CD4-positive, alpha-beta memory T cell (primary cell): ENCODE measurements around the gene FAM47E. TPM values are rescaled to one million over a fixed set of nuclear protein-coding genes. Genes with fewer than 3 reads are reported as not detected.

Source experiments
- CTCF ChIA-PET: fragments of 350-600 bp; sonication (Branson Sonifier 250); formaldehyde crosslinking; loops from one replicate; lab custom pipeline; 2021; ENCODE audit warnings: inconsistent platforms; ENCODE audit not compliant: partially characterized antibody; lab: Charles Lee
- POLR2A ChIA-PET: fragments of 350-600 bp; sonication (Branson Sonifier 250); formaldehyde crosslinking; loops from one replicate; lab custom pipeline; 2021; ENCODE audit not compliant: partially characterized antibody; lab: Charles Lee
- DNase-seq, 5 donors: peaks; one replicate each; pipeline versions ENCODE4 v3.0.0 to v3.0.0-alpha.2; 2020 to 2022; ENCODE audit warnings: mixed read lengths in 1 of 5
- H3K27ac ChIP-seq: one replicate; pipeline ENCODE4 v1.7.0; 2013; ENCODE audit warnings: low read depth, low read length
- H3K27me3 ChIP-seq: 2 replicates; pipeline ENCODE4 v1.7.0; 2013; ENCODE audit warnings: mild to moderate bottlenecking, low read length, moderate library complexity; ENCODE audit not compliant: insufficient read depth
- H3K36me3 ChIP-seq: 2 replicates; pipeline ENCODE4 v1.7.0; 2013; ENCODE audit warnings: mild to moderate bottlenecking, low read length, moderate library complexity; ENCODE audit not compliant: insufficient read depth
- H3K4me1 ChIP-seq: 2 replicates; pipeline ENCODE4 v1.7.0; 2013; ENCODE audit warnings: mild to moderate bottlenecking, low read length, moderate library complexity; ENCODE audit not compliant: insufficient read depth
- H3K4me3 ChIP-seq, 2 donors: one replicate each; pipeline ENCODE4 v1.7.0; 2013; ENCODE audit warnings: low read length in 2 of 2, mild to moderate bottlenecking in 1 of 2
- H3K9me3 ChIP-seq, 2 donors: one replicate each; pipeline ENCODE4 v1.7.0; 2013; ENCODE audit warnings: low read length in 2 of 2, control low read depth in 1 of 2; ENCODE audit not compliant: control insufficient read depth in 1 of 2
- H3K27ac Mint-ChIP-seq, 7 donors: one replicate each; pipeline ENCODE4 v1.8.0; 2020 to 2021; ENCODE audit warnings: mixed read lengths in 7 of 7, mild to moderate bottlenecking in 6 of 7, inconsistent platforms in 3 of 7, moderate library complexity in 3 of 7
- H3K27me3 Mint-ChIP-seq, 2 donors: one replicate each; pipeline ENCODE4 v1.8.0; 2020 to 2021; ENCODE audit warnings: mixed read lengths in 2 of 2
- H3K36me3 Mint-ChIP-seq, 2 donors: one replicate each; pipeline ENCODE4 v1.8.0; 2020 to 2021; ENCODE audit warnings: mixed read lengths in 2 of 2, inconsistent platforms in 1 of 2, mild to moderate bottlenecking in 1 of 2
- H3K4me1 Mint-ChIP-seq, 4 donors: one replicate each; pipeline ENCODE4 v1.8.0; 2020 to 2021; ENCODE audit warnings: mixed read lengths in 4 of 4, mild to moderate bottlenecking in 1 of 4
- H3K4me3 Mint-ChIP-seq, 8 donors: one replicate each; pipeline ENCODE4 v1.8.0; 2020 to 2021; ENCODE audit warnings: mixed read lengths in 8 of 8, mild to moderate bottlenecking in 7 of 8, moderate library complexity in 6 of 8, inconsistent platforms in 3 of 8
- H3K9me3 Mint-ChIP-seq, 8 donors: one replicate each; pipeline ENCODE4 v1.8.0; 2020 to 2021; ENCODE audit warnings: mixed read lengths in 8 of 8, mild to moderate bottlenecking in 5 of 8, inconsistent platforms in 3 of 8, moderate library complexity in 1 of 8
- intact Hi-C: fragments of 100-400 bp; cut with micrococcal nuclease; formaldehyde crosslinking; loops from one replicate; pipeline ENCODE4 v1.15.1; 2023
- polyA plus RNA-seq, 2 donors: library from polyadenylated mRNA; unstranded; fragments of 300-500 nt; fragmentation: Illumina TruSeq; gene quantifications; one replicate each; pipeline ENCODE4 v1.2.3, GENCODE V29; 2021
- total RNA-seq, 2 experiments: library from RNA; stranded (reverse); gene quantifications; one replicate each; pipeline ENCODE4 v1.2.3, GENCODE V29; 2021

Gene FAM47E
- total and polyA plus RNA-seq, 4 experiments from 2014 or later = 0.18 to 0.64 TPM; not detected in 2

DNA sequence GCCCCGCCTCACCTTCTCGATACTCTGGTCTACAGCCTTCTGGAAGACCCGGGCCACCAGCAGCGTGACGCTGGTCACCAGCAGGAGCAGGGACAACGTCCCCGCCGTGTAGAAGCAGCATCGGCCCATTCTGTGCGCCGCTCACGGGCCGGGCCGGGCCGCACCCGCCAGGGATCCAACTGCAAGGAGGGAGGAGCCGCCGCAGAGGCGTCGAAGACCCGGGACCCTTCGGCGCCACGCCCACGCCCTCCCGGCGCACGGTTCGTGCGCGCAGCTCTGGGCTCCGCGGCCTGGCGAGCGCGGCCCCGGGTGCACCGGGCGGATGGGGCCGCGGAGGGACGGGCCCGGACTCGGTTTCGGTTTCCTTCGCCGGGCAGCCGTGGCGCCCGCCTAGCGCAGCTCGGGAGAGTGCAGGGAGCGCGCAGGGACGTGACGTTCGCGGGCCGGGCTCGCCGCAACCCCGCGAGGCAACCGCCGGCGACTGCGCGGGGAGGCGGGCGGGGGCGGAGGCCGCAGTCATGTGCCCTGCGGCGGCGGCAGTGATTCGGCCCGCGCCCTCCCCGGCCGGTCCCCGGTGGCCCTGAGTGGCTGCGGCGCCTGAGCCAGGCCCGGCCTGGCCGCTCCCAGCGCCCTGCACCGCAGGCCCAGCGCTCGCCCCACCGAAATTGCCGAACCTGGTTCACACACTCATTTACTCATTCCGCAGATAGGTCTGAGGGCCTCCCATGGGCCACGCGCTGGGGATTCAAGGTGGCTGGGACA lies 37.9 kb upstream of the FAM47E start, which contains the start of gene SCARB2:
Gene SCARB2, minus strand, starts transcription at position 410 of the 762 bp plus-strand sequence. Its CDS starts 281 bp downstream, at position 129.
- CTCF ChIA-PET = interaction anchor here (2.0 to 4.9 kb wide), 2 partner anchors 34 to 163 kb away, joined by 7 to 31 read pairs; no protein-coding TSS in a partner anchor
- POLR2A ChIA-PET = interaction anchor here (0.9 to 3.1 kb wide), 11 partner anchors 10 to 745 kb away, joined by 3 to 24 read pairs (median 4); partner anchors contain the start of genes NAAA, NUP54, STBD1 and USO1
- Mint-ChIP-seq H3K4me3 (peak within 1 kb of the TSS; percentile 89 to 97 (median 96)), H3K9me3 (no peaks in the 10 kb centered on the region), H3K36me3 (peaks cover 0 to 8% of the 10 kb centered on the region in 2 donors), H3K27ac (peak within 1 kb of the TSS; percentile 92 to 98 (median 98)), H3K4me1 (peaks cover 39 to 72% (median 48%) of the 10 kb centered on the region in 4 donors), H3K27me3 (no peaks in the 10 kb centered on the region)
- no peaks in the 10 kb centered on the region for H3K27me3 ChIP-seq
- no peaks in the 10 kb centered on the region for H3K36me3 ChIP-seq
- H3K4me3 ChIP-seq = peak within 1 kb of the TSS; percentile 77 to 90
- intact Hi-C loops = loop anchor here (1.0 to 5.0 kb wide), 7 partner anchors 15 to 943 kb away; partner anchors contain the start of genes CCNG2, CCNI, NUP54 and RCHY1
- no peaks in the 10 kb centered on the region for H3K9me3 ChIP-seq
- H3K4me1 ChIP-seq = peaks cover 43% of the 10 kb centered on the region
- DNase-seq = peak; percentile 79 to 88 (median 83)
- H3K27ac ChIP-seq = peak within 1 kb of the TSS; percentile 84

DNA sequence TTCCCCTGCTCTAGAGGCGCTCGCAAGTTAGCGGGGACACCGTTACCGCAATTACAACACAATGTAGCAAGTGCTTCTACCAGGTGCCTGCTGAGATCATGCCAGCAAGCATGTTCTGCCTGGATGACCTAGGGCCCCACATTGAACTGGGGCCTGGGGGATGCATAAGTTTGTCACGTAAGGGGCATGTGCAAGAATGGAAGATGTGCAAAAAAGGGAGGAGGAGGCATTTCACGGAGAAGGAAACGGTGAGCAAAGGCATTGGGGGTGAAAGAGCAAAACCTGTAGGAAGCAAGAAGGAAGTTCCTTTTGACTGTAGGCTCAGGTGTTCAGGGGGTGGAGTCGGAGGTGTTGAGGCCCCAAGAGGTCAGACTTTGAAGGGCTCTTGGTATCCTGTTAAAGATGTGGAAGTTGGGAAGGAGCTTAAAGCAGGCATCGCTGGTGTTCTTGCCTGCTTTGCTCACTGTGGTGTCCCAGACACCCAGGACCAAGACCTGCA lies 37.3 kb upstream of the FAM47E start:
- no peak for DNase-seq
- peak overlapping the region; percentile 87 to 98 (median 96) for H3K27ac Mint-ChIP-seq
- CTCF ChIA-PET = interaction anchor here (2.0 to 4.9 kb wide), 2 partner anchors 35 to 162 kb away, joined by 7 to 31 read pairs; no protein-coding TSS in a partner anchor

DNA sequence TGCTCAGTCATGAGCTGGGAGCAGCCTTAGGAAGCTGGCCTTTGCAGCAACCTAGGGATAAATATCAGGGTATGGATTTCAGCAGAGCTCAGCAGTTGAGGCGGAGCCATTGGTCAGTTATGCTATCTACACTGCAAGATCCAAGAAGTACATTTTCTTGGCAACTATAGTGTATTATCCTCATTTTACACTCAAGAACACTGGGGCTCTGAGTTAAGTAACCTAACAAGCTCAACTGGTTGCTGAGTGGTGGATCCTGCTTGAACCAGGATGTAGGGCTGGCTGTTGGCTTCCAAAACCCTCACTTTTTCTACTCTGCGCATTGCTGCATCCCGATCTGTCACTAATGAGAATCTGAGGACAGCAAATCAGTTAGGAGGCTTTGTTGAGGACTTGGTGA lies 36.4 kb upstream of the FAM47E start:
- H3K27ac Mint-ChIP-seq = peak overlapping the region; percentile 34 to 98 (median 96)
- peak overlapping the region in 7 of 8 donors; percentile 3 to 97 (median 22) for H3K4me3 Mint-ChIP-seq
- ChIA-PET CTCF (interaction anchor here (4.9 kb wide), 1 partner anchor 35 kb away, joined by 31 read pairs; no protein-coding TSS in a partner anchor), POLR2A (interaction anchor here (1.5 to 3.1 kb wide), 2 partner anchors 91 to 862 kb away, joined by 3 to 24 read pairs; partner anchors contain the start of gene STBD1)
- Histone ChIP-seq H3K4me3 (no peak overlapping the region), H3K9me3 (no peaks in the 10 kb centered on the region), H3K27ac (no peak overlapping the region), H3K4me1 (peaks cover 40% of the 10 kb centered on the region), H3K27me3 (no peaks in the 10 kb centered on the region), H3K36me3 (no peaks in the 10 kb centered on the region)
- intact Hi-C loops = no loop called here
- no peak for DNase-seq
- H3K36me3 Mint-ChIP-seq = peaks cover 0 to 6% of the 10 kb centered on the region in 2 donors
- H3K27me3 Mint-ChIP-seq = no peaks in the 10 kb centered on the region
- H3K4me1 Mint-ChIP-seq = peaks cover 34 to 63% (median 41%) of the 10 kb centered on the region in 4 donors
- no peaks in the 10 kb centered on the region for H3K9me3 Mint-ChIP-seq

More for the DNA sequence above, 37.3 kb upstream of the FAM47E start:
- Histone ChIP-seq H3K36me3 (no peaks in the 10 kb centered on the region), H3K4me1 (peaks cover 40% of the 10 kb centered on the region), H3K9me3 (no peaks in the 10 kb centered on the region), H3K4me3 (peak overlapping the region; percentile 71 to 90), H3K27me3 (no peaks in the 10 kb centered on the region), H3K27ac (peak overlapping the region; percentile 84)
- Mint-ChIP-seq H3K9me3 (no peaks in the 10 kb centered on the region), H3K27me3 (no peaks in the 10 kb centered on the region), H3K36me3 (peaks cover 0 to 8% of the 10 kb centered on the region in 2 donors), H3K4me3 (peak overlapping the region; percentile 86 to 97 (median 95)), H3K4me1 (peaks cover 36 to 68% (median 44%) of the 10 kb centered on the region in 4 donors)
- intact Hi-C loops = loop anchor here (1.0 to 5.0 kb wide), 4 partner anchors 66 to 863 kb away; partner anchors contain the start of genes CCNI, NUP54, RCHY1 and STBD1
- POLR2A ChIA-PET = interaction anchor here (1.1 to 3.1 kb wide), 6 partner anchors 35 to 274 kb away, joined by 3 to 24 read pairs (median 5); partner anchors contain the start of genes NAAA, NUP54 and STBD1

DNA sequence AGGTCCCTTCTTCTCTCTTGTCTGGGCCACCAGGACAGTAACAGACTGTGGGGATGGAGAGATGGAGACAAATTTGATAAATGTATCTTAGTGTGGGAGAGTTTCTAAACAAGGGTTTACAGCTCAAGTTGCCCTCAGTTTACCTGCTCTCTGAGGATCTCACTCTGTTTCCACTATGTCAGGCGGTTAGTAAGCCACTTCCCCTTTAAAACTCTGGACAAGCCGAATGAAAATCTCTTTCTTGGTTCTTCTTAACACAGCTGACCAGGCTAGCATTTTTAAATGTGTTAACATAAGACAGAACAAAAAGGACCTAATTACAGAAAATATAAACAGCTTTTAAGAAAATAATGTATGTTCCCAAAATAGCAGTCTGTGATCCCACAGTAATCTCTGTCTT lies 35.0 kb upstream of the FAM47E start:
- Histone ChIP-seq H3K36me3 (no peaks in the 10 kb centered on the region), H3K27ac (no peak overlapping the region), H3K4me1 (peaks cover 32% of the 10 kb centered on the region), H3K4me3 (no peak overlapping the region), H3K27me3 (no peaks in the 10 kb centered on the region), H3K9me3 (no peaks in the 10 kb centered on the region)
- CTCF ChIA-PET = interaction anchor here (0.9 to 4.9 kb wide), 4 partner anchors 19 to 161 kb away, joined by 3 to 31 read pairs (median 4); no protein-coding TSS in a partner anchor
- Mint-ChIP-seq H3K4me1 (peaks cover 23 to 49% (median 29%) of the 10 kb centered on the region in 4 donors), H3K27ac (peak overlapping the region in 5 of 7 donors; percentile 38 to 94 (median 65)), H3K9me3 (no peaks in the 10 kb centered on the region), H3K36me3 (peaks cover 0 to 3% of the 10 kb centered on the region in 2 donors), H3K27me3 (no peaks in the 10 kb centered on the region), H3K4me3 (peak overlapping the region in 2 of 8 donors; percentile 39 to 41)
- intact Hi-C loops = no loop called here
- POLR2A ChIA-PET = interaction anchor here (1.5 kb wide), 1 partner anchor 860 kb away, joined by 3 read pairs; no protein-coding TSS in a partner anchor
- no peak for DNase-seq

DNA sequence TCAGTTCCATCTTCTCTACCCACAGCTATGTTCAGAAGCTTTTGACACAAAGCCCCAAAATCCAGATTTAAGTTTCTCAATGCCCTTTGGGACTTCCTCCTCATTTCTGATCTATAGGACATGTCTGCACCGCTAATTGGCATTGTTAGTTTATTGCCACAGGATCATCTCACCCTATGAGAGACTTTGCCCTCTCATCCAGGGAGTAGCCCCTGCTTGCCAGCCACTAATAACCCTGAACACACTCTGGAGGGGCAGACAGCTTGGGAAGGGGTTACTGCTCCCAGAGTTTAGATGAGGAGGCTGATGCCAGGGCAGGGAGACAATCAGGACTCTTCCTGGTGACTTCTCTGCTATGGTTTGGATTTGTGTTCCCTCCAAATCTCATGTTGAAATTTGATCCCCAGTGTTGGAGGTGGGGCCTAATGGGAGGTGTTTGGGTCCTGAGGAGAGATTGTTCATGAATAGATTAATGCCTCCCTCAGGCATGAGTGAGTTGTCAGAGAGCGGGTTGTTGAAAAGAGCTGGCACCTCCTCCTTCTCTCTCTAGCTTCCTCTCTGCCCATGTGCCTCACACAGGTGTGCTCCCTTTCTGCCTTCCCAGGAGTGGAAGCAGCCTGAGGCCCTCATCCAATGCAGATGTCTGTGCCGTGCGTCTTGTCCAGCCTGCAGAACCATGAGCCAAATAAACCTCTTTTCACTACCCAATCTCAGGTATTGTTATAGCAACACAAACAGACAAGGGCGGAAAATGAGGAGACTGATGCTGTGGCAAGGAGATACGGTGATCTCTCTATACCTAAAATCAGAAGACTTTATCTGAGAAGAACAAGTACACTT lies 34.3 kb upstream of the FAM47E start:
- intact Hi-C loops = no loop called here
- Histone ChIP-seq H3K36me3 (no peaks in the 10 kb centered on the region), H3K4me1 (peaks cover 25% of the 10 kb centered on the region), H3K9me3 (no peaks in the 10 kb centered on the region), H3K27ac (no peak overlapping the region), H3K27me3 (no peaks in the 10 kb centered on the region), H3K4me3 (no peak overlapping the region)
- H3K27ac Mint-ChIP-seq = peak overlapping the region in 5 of 7 donors; percentile 35 to 70 (median 55)
- ChIA-PET POLR2A (no interaction called here), CTCF (interaction anchor here (0.9 to 1.6 kb wide), 3 partner anchors 18 to 160 kb away, joined by 3 to 4 read pairs (median 4); no protein-coding TSS in a partner anchor)
- H3K27me3 Mint-ChIP-seq = no peaks in the 10 kb centered on the region
- peaks cover 19 to 42% (median 23%) of the 10 kb centered on the region in 4 donors for H3K4me1 Mint-ChIP-seq
- peak overlapping the region in 1 of 8 donors; percentile 46 for H3K4me3 Mint-ChIP-seq
- H3K36me3 Mint-ChIP-seq = peaks cover 0 to 3% of the 10 kb centered on the region in 2 donors
- H3K9me3 Mint-ChIP-seq = no peaks in the 10 kb centered on the region
- no peak for DNase-seq

DNA sequence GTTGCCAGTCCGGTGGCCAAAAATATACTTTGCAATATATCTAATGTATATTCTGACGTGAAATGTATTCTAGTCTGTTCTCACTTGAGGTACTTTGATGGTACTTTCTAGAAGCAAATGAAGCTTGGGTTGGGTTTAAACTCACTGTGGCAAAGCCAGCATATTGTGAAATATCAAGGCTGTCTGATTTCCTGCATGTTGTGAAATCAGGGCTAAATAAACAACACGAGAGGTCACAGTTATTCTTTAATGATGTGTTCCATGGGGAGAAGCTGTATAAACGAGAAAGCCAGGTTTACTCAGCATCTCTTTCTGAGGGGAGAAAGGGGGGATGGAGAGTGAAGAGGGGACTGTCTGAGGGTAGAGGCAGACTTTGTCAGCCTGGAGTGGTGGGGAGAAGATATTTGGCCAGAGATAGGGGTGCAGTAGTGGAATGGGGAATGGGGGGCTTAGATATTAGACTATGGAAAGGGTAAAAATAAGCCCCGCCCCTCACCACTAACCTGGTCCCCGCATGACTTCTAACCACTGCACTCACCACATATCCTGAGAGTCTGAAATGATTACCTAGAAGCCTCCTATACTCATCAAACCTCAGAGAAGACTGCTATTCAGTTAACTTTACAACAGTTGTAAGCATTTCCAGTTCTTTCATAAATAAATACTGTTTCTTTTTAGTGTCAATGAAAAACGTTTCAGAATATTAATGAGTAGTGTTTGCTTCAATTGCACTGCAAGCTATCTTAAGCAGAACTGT lies 32.0 kb upstream of the FAM47E start:
- H3K9me3 Mint-ChIP-seq = no peaks in the 10 kb centered on the region
- Histone ChIP-seq H3K4me1 (peaks cover 9% of the 10 kb centered on the region), H3K9me3 (no peaks in the 10 kb centered on the region), H3K36me3 (no peaks in the 10 kb centered on the region), H3K27me3 (no peaks in the 10 kb centered on the region), H3K27ac (no peak overlapping the region), H3K4me3 (no peak overlapping the region)
- no peak for DNase-seq
- peaks cover 4 to 24% (median 8%) of the 10 kb centered on the region in 4 donors for H3K4me1 Mint-ChIP-seq
- H3K27ac Mint-ChIP-seq = no peak overlapping the region
- CTCF ChIA-PET = no interaction called here
- POLR2A ChIA-PET = no interaction called here
- no peak overlapping the region for H3K4me3 Mint-ChIP-seq
- peaks cover 0 to 4% of the 10 kb centered on the region in 2 donors for H3K36me3 Mint-ChIP-seq
- intact Hi-C loops = no loop called here
- no peaks in the 10 kb centered on the region for H3K27me3 Mint-ChIP-seq
